T-cell (primary cell): Measurements from ENCODE around the gene CIC. TPM values are rescaled to one million over a fixed set of nuclear protein-coding genes. Genes with fewer than 3 reads are reported as not detected.

Experiments
- ATAC-seq, 4 experiments: fragments of 200-7000 bp in 3 of 4; fragments of 150-1000 bp in 1 of 4; cut with Tn5 transposase; replicated peaks in 1 of 4; 1 replicate in 3 of 4; 2 replicates in 1 of 4; pipeline ENCODE4 v1.10.0; 2021; ENCODE audit warnings: moderate library complexity in 3 of 4, mild to moderate bottlenecking in 2 of 4, moderate number of reproducible peaks in 1 of 4
- CTCF ChIA-PET, 2 donors: fragments of 300-600 bp; sonication (Branson Sonifier 250); formaldehyde crosslinking; loops; one replicate each; lab custom pipeline; 2022; ENCODE audit warnings: antibody characterized with exemption in 2 of 2; lab: Charles Lee
- POLR2A ChIA-PET, 2 donors: fragments of 300-600 bp; sonication (Branson Sonifier 250); formaldehyde crosslinking; loops; one replicate each; lab custom pipeline; 2022; ENCODE audit warnings: antibody characterized with exemption in 2 of 2; lab: Charles Lee
- DNase-seq, 35 experiments: peaks; one replicate each; pipeline versions ENCODE4 v3.0.0 to v3.0.0-alpha.2; 2013 to 2023
- H3K27ac ChIP-seq: one replicate; pipeline ENCODE4 v1.5.1; 2013; ENCODE audit warnings: low read length
- H3K27me3 ChIP-seq, 2 experiments: replicated peaks in 1 of 2; 1 replicate in 1 of 2; 2 replicates in 1 of 2; pipeline versions ENCODE4 v1.6.1 to v1.7.0; 2013; ENCODE audit warnings: low read length in 1 of 2, mixed read lengths in 1 of 2; ENCODE audit not compliant: control insufficient read depth in 2 of 2, insufficient read depth in 2 of 2; ENCODE audit errors: extremely low read depth in 1 of 2
- H3K36me3 ChIP-seq, 2 donors: 1 replicate in 1 of 2; 2 replicates in 1 of 2; pipeline versions ENCODE4 v1.6.1 to v1.7.0; 2013; ENCODE audit warnings: low read length in 1 of 2; ENCODE audit not compliant: control insufficient read depth in 2 of 2, insufficient read depth in 1 of 2; ENCODE audit errors: extremely low read depth in 1 of 2
- H3K4me1 ChIP-seq, 2 experiments: 1 replicate in 1 of 2; 2 replicates in 1 of 2; pipeline versions ENCODE4 v1.6.1 to v1.7.0; 2013; ENCODE audit warnings: low read length in 2 of 2, mixed read lengths in 1 of 2; ENCODE audit not compliant: insufficient read depth in 2 of 2, control insufficient read depth in 1 of 2; ENCODE audit errors: extremely low read depth in 1 of 2
- H3K4me3 ChIP-seq, 2 donors: 1 replicate in 1 of 2; 2 replicates in 1 of 2; pipeline versions ENCODE4 v1.5.1 to v1.7.0; 2013; ENCODE audit warnings: mild to moderate bottlenecking in 2 of 2, low read length in 1 of 2, moderate library complexity in 1 of 2; ENCODE audit not compliant: control insufficient read depth in 1 of 2; ENCODE audit errors: extremely low read depth in 1 of 2
- H3K9me3 ChIP-seq: 2 replicates; pipeline ENCODE4 v1.7.0; 2013
- H3K27ac Mint-ChIP-seq, 2 donors: one replicate each; pipeline ENCODE4 v1.8.0; 2020 to 2021; ENCODE audit warnings: mild to moderate bottlenecking in 2 of 2, mixed read lengths in 2 of 2
- H3K27me3 Mint-ChIP-seq, 2 donors: one replicate each; pipeline ENCODE4 v1.8.0; 2021 to 2022; ENCODE audit warnings: mixed read lengths in 2 of 2
- H3K36me3 Mint-ChIP-seq: one replicate; pipeline ENCODE4 v1.8.0; 2021; ENCODE audit warnings: mixed read lengths
- H3K4me1 Mint-ChIP-seq, 3 donors: one replicate each; pipeline ENCODE4 v1.8.0; 2020 to 2022; ENCODE audit warnings: mixed read lengths in 3 of 3, mild to moderate bottlenecking in 1 of 3
- H3K4me3 Mint-ChIP-seq, 3 donors: one replicate each; pipeline ENCODE4 v1.8.0; 2020 to 2022; ENCODE audit warnings: mild to moderate bottlenecking in 3 of 3, mixed read lengths in 3 of 3, moderate library complexity in 3 of 3
- H3K9me3 Mint-ChIP-seq, 3 donors: one replicate each; pipeline ENCODE4 v1.8.0; 2020 to 2022; ENCODE audit warnings: mixed read lengths in 3 of 3
- WGBS: methylation state at CpG from one replicate; pipeline ENCODE4 v1.1.5; 2013; ENCODE audit warnings: missing lambda C conversion rate; ENCODE audit not compliant: insufficient coverage; 5-methylcytosine and 5-hydroxymethylcytosine counted together
- total RNA-seq, 35 experiments: library from RNA in 6 of 35; stranded (reverse) in 6 of 35; fragments of 120-200 nt in 1 of 35; gene quantifications; one replicate each; pipeline versions ENCODE4 v1.2.1 to v1.2.4 and lab custom pipeline; 2013 to 2026

The CIC gene
- total RNA-seq, 5 donors from 2014 or later (not counting 1 experiment from before 2014, with no cell fraction given), result 93.9 to 110 (median 104) TPM

- CTCF ChIA-PET, result interaction anchor here (0.6 kb wide), 2 partner anchors 27 to 32 kb away, joined by 3 to 7 read pairs; no protein-coding TSS in a partner anchor
- Mint-ChIP-seq H3K27me3 (no peaks in the 10 kb centered on the region), H3K27ac (no peak overlapping the region), H3K4me1 (peaks cover 9 to 13% (median 9%) of the 10 kb centered on the region in 3 donors), H3K9me3 (no peaks in the 10 kb centered on the region), H3K4me3 (no peak overlapping the region), H3K36me3 (peaks cover 10% of the 10 kb centered on the region)
- ATAC-seq, result no peak
- no peak overlapping the region for H3K4me3 ChIP-seq
- DNase-seq, result no peak
- H3K4me1 ChIP-seq, result peaks cover 0 to 26% of the 10 kb centered on the region in 2 experiments
- no peak overlapping the region for H3K27ac ChIP-seq
- H3K27me3 ChIP-seq, result no peaks in the 10 kb centered on the region
- 94% methylated on average over 13 of the region's 24 CpGs for WGBS
- no peaks in the 10 kb centered on the region for H3K9me3 ChIP-seq
- peaks cover 20 to 54% of the 10 kb centered on the region in 2 donors for H3K36me3 ChIP-seq
- POLR2A ChIA-PET, result no interaction called here
Measured at GRCh38 chr19:42294471-42295137, 25.6 kb downstream of the CIC start.

GRCh38 chr19:42295342-42295741, 26.3 kb downstream of the CIC start:
- Mint-ChIP-seq H3K9me3 (no peaks in the 10 kb centered on the region), H3K27me3 (no peaks in the 10 kb centered on the region), H3K4me3 (no peak overlapping the region), H3K27ac (no peak overlapping the region), H3K4me1 (peaks cover 9 to 13% (median 12%) of the 10 kb centered on the region in 3 donors), H3K36me3 (peaks cover 10% of the 10 kb centered on the region)
- Histone ChIP-seq H3K36me3 (peaks cover 18 to 47% of the 10 kb centered on the region in 2 donors), H3K9me3 (no peaks in the 10 kb centered on the region), H3K27ac (no peak overlapping the region), H3K4me3 (no peak overlapping the region), H3K27me3 (no peaks in the 10 kb centered on the region), H3K4me1 (peaks cover 0 to 24% of the 10 kb centered on the region in 2 experiments)
- 80% methylated on average over 2 of the region's 5 CpGs for WGBS
- DNase-seq (no peak), ATAC-seq (no peak)
- CTCF ChIA-PET, result interaction anchor here (0.6 to 1.0 kb wide), 5 partner anchors 27 to 186 kb away, joined by 3 to 12 read pairs (median 7); no protein-coding TSS in a partner anchor
- POLR2A ChIA-PET, result no interaction called here

DNA sequence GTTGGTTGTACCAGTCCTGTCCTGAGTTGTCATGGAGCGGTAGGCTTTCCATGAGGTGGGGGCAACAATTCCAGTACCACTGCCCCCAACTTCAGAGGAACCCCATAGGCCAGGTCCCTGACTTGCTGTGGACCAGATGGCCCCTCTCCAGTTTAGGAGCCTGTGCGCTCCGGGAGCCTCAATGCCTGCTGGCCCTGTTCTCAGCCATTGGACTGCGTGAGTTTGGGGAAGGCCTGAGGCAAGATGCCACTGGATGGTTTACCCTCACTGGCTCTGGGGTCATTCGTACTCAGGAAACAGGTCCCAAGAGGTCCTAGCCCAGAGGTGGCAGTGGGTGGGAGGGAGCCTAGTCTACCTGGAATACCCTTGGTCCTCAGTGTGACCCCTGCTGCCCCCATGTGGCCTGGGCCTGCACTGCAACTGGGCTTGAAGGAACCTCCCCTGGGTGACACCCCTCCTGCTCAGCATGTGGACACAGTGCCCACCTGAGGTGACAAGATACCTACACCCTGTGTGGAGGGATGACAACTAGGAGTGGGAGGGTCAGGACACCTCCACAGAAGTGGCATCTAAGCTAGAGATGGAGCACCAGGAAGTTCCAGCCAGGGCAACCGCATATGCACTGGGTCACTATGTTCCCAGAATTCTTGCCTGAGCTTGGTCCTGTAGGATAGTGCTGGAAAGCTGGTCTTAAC, 26.9 kb downstream of the CIC start:
- ChIA-PET POLR2A (no interaction called here), CTCF (interaction anchor here (0.6 to 1.1 kb wide), 7 partner anchors 156 to 190 kb away, joined by 3 to 12 read pairs (median 3); partner anchors contain the start of gene POU2F2 (in 1 of the 2))
- Mint-ChIP-seq H3K27me3 (no peaks in the 10 kb centered on the region), H3K27ac (peak overlapping the region; percentile 73 to 80), H3K4me3 (no peak overlapping the region), H3K4me1 (peaks cover 9 to 14% (median 12%) of the 10 kb centered on the region in 3 donors), H3K36me3 (peaks cover 10% of the 10 kb centered on the region), H3K9me3 (no peaks in the 10 kb centered on the region)
- ATAC-seq (peak; percentile 83 to 93 (median 84)), DNase-seq (peak; percentile 66 to 94 (median 85))
- Histone ChIP-seq H3K9me3 (no peaks in the 10 kb centered on the region), H3K4me1 (peaks cover 0 to 20% of the 10 kb centered on the region in 2 experiments), H3K27ac (peak overlapping the region; percentile 6), H3K4me3 (no peak overlapping the region), H3K36me3 (peaks cover 12 to 40% of the 10 kb centered on the region in 2 donors), H3K27me3 (no peaks in the 10 kb centered on the region)
- WGBS, result 98% methylated on average over 5 of the region's 6 CpGs

GRCh38 chr19:42297039-42297438, 28.0 kb downstream of the CIC start:
- H3K27ac ChIP-seq, result no peak overlapping the region
- H3K27me3 ChIP-seq, result no peaks in the 10 kb centered on the region
- ChIA-PET POLR2A (no interaction called here), CTCF (interaction anchor here in 1 of 2 donors (1.0 to 1.1 kb wide), 2 partner anchors 165 to 187 kb away, joined by 3 to 7 read pairs; partner anchors contain the start of gene POU2F2)
- peaks cover 5% of the 10 kb centered on the region for H3K36me3 Mint-ChIP-seq
- H3K4me1 Mint-ChIP-seq, result peaks cover 13 to 16% (median 16%) of the 10 kb centered on the region in 3 donors
- no peak overlapping the region for H3K4me3 Mint-ChIP-seq
- H3K9me3 ChIP-seq, result no peaks in the 10 kb centered on the region
- peaks cover 4 to 19% of the 10 kb centered on the region in 2 experiments for H3K4me1 ChIP-seq
- H3K36me3 ChIP-seq, result peaks cover 9 to 33% of the 10 kb centered on the region in 2 donors
- H3K4me3 ChIP-seq, result no peak overlapping the region
- no peak for ATAC-seq
- H3K27ac Mint-ChIP-seq, result peak overlapping the region in 1 of 2 donors; percentile 11
- no peak for DNase-seq
- H3K9me3 Mint-ChIP-seq, result no peaks in the 10 kb centered on the region
- WGBS, result 96% methylated on average over 9 of the region's 15 CpGs
- no peaks in the 10 kb centered on the region for H3K27me3 Mint-ChIP-seq

GRCh38 chr19:42301646-42302203, 32.7 kb downstream of the CIC start, which contains the start of gene PRR19:
Gene PRR19 (plus strand): TSS chr19:42302132. CDS start chr19:42309585, 7,453 bp downstream.
- Mint-ChIP-seq H3K4me3 (peak within 1 kb of the TSS; percentile 84 to 89 (median 88)), H3K27me3 (no peaks in the 10 kb centered on the region), H3K36me3 (no peaks in the 10 kb centered on the region), H3K9me3 (no peaks in the 10 kb centered on the region), H3K4me1 (peaks cover 21 to 29% (median 26%) of the 10 kb centered on the region in 3 donors), H3K27ac (peak within 1 kb of the TSS; percentile 81 to 82)
- WGBS, result 6% methylated on average over 20 of the region's 21 CpGs
- ChIA-PET CTCF (interaction anchor here in 1 of 2 donors (0.6 kb wide), 1 partner anchor 21 kb away, joined by 5 read pairs; no protein-coding TSS in a partner anchor), POLR2A (no interaction called here)
- H3K4me3 ChIP-seq, result peak within 1 kb of the TSS; percentile 66 to 77
- H3K27me3 ChIP-seq, result no peaks in the 10 kb centered on the region
- DNase-seq (no peak), ATAC-seq (peak; percentile 17 to 24 (median 18))
- peaks cover 0 to 3% of the 10 kb centered on the region in 2 donors for H3K36me3 ChIP-seq
- H3K27ac ChIP-seq, result peak within 1 kb of the TSS; percentile 60
- no peaks in the 10 kb centered on the region for H3K9me3 ChIP-seq
- peaks cover 7 to 26% of the 10 kb centered on the region in 2 experiments for H3K4me1 ChIP-seq

DNA sequence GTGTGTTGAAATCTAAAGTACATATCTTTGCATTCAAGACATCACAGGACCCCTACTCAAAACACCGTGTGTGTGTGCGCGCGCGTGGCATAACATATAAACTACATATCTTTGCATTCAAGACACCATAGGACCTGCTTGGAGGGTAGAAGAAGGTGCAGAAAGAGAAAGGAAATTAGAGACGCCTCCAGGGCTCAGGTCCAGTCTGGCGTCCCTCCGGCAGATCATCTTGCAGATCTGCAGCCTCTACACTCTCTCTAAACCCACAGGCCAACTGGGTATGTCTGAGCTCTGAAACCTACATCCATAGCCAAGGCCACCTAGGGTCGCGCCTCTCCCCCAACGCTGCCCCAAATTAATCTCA, 34.0 kb downstream of the CIC start:
- peak overlapping the region; percentile 84 to 89 (median 88) for H3K4me3 Mint-ChIP-seq
- 100% methylated on average over 3 of the region's 11 CpGs for WGBS
- no peaks in the 10 kb centered on the region for H3K36me3 Mint-ChIP-seq
- ATAC-seq (no peak), DNase-seq (no peak)
- H3K9me3 ChIP-seq, result no peaks in the 10 kb centered on the region
- H3K27ac Mint-ChIP-seq, result peak overlapping the region; percentile 76 to 82
- H3K4me1 Mint-ChIP-seq, result peaks cover 21 to 29% (median 26%) of the 10 kb centered on the region in 3 donors
- ChIA-PET CTCF (no interaction called here), POLR2A (no interaction called here)
- no peaks in the 10 kb centered on the region for H3K36me3 ChIP-seq
- H3K9me3 Mint-ChIP-seq, result no peaks in the 10 kb centered on the region
- H3K27me3 ChIP-seq, result no peaks in the 10 kb centered on the region
- H3K4me1 ChIP-seq, result peaks cover 7 to 26% of the 10 kb centered on the region in 2 experiments
- H3K27ac ChIP-seq, result peak overlapping the region; percentile 27
- H3K27me3 Mint-ChIP-seq, result no peaks in the 10 kb centered on the region
- H3K4me3 ChIP-seq, result peak overlapping the region in 1 of 2 donors; percentile 77
